SU-DHL-6 (cell line): ENCODE data around the gene GABRG1.

Experiments used
- CTCF ChIP-seq: fragments of 200-600 bp; sonication (generic); IDR thresholded peaks from one replicate; pipeline ENCODE4 v1.5.1; 2017; ENCODE audit warnings: antibody characterized with exemption, mild to moderate bottlenecking, low read length, moderate library complexity; ENCODE audit not compliant: insufficient read depth, poor library complexity, severe bottlenecking
- EZH2phosphoT487 ChIP-seq: fragments of 200-600 bp; sonication (generic), shearing (Covaris generic); conservative IDR thresholded peaks from 2 replicates; pipeline ENCODE4 v1.6.1; 2018; ENCODE audit warnings: mild to moderate bottlenecking, antibody characterized with exemption, low read length, moderate library complexity, mixed read lengths

DNA sequence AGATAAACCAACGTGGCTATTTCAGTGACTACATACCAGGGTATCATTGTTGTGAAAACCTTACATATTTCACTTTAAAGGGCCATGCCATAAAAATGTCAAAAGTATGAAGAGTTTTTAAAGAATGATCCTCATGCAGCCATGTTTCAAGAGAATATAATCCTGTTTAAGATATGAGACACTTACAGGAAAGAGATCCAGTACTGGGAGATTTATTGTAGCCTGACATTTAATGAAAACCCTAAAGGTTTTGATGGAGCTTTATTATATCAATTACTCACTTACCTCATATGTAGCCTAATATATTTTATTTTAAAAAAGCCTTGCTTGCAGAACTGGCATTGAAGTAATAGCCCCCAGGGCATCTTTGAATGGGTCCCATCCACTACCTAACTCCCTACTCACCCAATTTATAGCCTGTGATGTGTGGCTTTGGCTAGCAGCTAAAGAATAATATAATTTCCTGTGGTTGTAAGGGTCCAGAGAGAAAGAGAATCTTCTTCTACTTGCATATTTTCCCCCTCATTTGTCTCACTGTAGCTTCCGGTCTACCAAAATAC is 7.7 kb upstream of the GABRG1 start:
- TF ChIP-seq CTCF, result no peak
- no peak for TF ChIP-seq EZH2phosphoT487
